Stimulated activated CD8-positive, alpha-beta memory T cell treated with anti-CD3 and anti-CD28 coated beads, Interleukin-2, amount 100 ng/mL, for 48 hours (primary cell): ENCODE measurements around the gene TTC34.
"Not testable (repeated sequence)": the region's sequence is repeated elsewhere in the genome, so short reads cannot be mapped to it uniquely, and the experiment has no call there.

ENCODE experiments used
- DNase-seq, 2 donors: peaks; one replicate each; pipeline ENCODE4 v3.0.0-alpha.2; 2020; ENCODE audit warnings: low read depth in 2 of 2

Gene TTC34

GRCh38 chr1:2628933-2629626, 172.4 kb downstream of the TTC34 start:
- DNase-seq: no peak

- DNase-seq: no peak
Observed at GRCh38 chr1:2628191-2628932, 173.1 kb downstream of the TTC34 start.

- no peak for DNase-seq
Observed at GRCh38 chr1:2627746-2628145, 173.7 kb downstream of the TTC34 start.

DNA sequence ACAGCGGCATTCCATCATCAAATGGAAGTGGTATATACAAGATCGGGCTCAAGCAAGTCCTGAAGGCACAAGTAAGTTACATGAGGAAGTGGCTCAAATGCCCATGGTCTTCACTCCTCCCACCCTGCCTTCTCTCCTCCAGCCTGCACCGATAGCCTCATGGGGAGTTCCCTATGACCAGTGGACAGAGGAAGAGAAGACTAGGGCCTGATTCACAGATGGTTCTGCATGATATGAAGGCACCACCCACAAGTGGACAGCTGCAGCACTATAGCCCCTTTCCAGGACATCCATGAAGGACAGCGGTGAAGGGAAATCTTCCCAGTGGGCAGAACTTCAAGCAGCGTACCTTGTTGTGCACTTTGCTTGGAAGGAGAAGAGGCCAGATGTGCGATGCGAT, 175.7 kb downstream of the TTC34 start:
- not testable (repeated sequence) for DNase-seq

- no peak for DNase-seq
Observed at GRCh38 chr1:2625311-2625710, 176.2 kb downstream of the TTC34 start.

- DNase-seq: no peak
Observed at GRCh38 chr1:2624735-2625300, 176.7 kb downstream of the TTC34 start.

DNA sequence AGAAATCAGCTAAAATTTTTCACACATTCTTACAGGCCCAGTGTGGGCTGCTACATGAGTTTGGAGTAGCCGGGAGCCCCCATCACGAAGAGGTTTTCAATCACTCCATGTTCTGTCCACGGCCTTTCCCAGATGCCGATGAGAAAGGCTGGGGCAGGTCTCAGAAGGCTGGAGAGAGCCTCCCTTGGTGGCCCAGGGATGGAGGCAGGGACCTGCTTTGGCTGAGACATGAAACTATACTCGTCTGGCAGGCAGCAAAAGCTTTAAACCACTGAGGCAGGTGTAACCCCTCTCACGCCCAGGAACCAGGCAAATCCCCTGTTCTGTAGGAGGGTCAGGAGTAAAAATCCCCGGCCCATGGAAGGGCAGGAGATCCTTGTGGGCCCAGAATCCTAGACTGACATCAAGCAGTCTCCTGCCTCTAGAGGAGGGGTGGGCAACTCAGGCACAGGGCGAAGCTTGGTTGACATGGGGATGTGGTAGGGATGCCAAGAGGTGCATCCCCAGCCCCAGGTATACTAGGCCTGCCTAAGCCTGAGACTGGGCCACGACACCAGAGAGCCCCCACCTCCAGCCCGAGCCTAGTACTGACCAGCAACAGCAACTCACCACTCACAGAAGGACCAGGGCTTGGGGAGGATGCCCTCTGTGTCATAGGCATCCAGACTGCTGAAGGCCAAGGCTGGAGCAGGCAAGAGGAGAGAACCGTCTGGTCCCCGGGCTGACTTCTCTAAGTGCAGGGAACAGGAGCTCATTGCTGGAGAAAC, 177.7 kb downstream of the TTC34 start:
- no peak for DNase-seq

GRCh38 chr1:2617971-2618470, 183.5 kb downstream of the TTC34 start:
- no peak for DNase-seq

DNA sequence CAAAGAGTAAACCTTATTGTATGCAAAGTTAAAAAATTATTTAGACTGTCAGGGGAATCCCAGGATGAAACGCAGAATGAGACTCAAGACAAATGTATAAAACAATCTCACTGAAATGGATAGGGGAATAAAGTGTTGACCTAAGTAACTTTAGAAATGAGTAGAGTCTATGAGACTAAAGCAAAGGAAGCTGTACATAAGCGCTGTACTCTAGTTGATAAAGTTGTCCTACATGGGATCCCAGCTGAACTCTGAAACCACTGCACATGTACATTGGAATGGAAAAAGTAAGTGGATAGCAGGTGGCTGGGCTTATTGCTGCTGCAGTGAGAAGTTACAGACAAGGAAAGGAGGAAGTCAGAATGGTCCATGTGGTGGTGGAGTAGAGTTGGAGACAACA, 187.3 kb downstream of the TTC34 start:
- DNase-seq: no peak

GRCh38 chr1:2612591-2613365, 188.7 kb downstream of the TTC34 start:
- no peak for DNase-seq

DNA sequence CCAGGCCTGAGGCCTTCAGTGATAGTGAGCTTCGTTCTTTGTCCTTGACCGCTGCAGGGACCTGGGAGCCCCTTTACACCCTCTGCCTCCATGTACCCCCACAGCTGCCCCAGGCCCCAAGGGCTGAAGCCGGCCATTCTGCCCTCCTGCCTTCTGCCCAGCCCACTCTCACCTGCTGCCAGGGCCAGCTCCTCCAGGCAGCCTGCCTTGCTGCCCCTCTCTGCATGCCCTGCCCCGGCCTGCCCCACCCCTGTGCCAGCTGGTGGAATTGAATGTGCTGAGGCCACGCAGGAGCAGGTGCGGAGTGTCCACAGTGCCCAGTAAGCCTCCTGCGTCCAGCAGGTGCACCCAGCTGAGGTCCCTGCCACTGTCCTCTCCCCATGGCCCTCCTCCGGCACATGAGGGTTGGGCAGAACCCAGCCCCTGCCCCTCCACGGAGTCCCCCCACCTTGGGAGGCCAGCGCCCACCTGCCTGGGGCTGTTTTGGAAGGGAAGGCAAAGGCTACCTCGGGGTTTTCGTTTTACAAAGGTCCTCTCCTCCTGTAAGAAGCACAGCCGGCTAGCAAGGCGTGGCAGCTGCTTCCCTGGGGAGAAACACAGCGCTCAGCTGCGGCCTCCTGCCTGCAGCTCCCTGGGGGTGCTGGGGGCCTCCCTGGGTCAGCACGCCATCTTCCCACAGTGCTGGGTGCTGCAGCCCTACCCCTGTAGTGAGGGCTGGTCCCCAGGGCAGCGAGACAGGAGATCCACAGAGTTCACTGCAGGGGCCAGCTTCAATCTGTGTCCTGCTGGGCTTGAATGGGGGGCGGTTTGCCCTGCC, 189.7 kb downstream of the TTC34 start:
- no peak for DNase-seq

GRCh38 chr1:2611031-2611501, 190.4 kb downstream of the TTC34 start:
- DNase-seq: peak; percentile 23 to 26

GRCh38 chr1:2610036-2610959, 191.2 kb downstream of the TTC34 start:
- DNase-seq: no peak

GRCh38 chr1:2609319-2610035, 192.0 kb downstream of the TTC34 start:
- no peak for DNase-seq

DNA sequence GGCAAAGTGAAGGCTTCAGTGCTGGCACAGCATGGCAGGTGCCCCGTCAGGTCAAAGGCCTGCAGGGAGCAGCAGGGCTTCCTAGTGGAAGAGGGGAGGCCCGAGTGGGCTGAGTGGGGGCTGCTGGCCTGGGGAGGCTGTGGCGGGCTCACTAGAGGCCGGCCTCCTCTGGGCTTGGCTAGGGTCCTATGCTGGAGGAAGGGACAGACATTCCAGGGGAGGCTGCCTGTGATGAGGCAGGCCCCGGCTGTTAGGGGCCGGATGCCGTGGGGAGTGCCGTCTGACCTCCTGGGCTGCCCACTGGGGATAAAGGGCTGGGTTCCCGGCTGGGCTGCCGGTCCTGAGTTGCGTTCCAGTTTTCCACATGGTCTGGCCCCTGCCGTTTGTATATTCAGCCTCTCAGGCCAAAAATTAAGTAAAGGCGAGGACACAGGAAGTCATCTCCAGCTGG, 193.8 kb downstream of the TTC34 start:
- no peak for DNase-seq

DNA sequence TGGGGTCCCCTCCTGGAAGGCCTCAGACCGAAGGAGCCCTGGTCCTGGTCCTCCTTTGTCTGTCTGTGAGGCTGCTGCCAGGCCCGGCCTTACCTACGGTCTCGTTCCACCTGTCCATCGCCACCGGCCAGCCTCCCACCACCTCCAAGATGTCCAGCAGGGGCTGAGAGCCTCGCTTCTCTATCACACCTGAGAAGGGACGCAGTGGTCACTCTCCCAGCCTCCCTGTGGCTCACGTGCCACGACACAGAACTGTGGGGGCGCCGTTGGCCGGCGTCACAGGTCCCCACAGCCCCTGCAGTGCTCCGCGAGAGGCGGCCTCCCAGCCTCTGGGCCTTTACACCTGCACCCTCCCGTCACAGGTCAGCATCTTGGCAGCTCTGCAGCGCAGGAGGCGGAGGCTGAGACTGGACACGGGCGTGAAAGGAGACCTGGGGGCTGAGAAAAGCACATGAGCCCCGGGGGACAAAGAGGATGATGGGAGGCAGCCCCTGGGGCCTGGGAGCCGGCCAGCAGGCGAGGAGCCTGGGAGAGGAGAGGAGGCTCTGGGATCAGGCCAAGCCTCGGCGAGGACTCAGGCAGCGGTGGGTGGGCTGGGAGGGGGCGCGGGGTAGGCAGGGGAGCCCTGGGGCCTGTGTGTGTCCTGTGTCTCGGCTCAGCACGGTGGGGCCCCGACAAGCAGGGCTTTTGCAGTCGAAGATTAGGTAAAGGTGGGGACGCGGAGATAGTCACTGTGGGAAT, 194.4 kb downstream of the TTC34 start:
- no peak for DNase-seq

DNA sequence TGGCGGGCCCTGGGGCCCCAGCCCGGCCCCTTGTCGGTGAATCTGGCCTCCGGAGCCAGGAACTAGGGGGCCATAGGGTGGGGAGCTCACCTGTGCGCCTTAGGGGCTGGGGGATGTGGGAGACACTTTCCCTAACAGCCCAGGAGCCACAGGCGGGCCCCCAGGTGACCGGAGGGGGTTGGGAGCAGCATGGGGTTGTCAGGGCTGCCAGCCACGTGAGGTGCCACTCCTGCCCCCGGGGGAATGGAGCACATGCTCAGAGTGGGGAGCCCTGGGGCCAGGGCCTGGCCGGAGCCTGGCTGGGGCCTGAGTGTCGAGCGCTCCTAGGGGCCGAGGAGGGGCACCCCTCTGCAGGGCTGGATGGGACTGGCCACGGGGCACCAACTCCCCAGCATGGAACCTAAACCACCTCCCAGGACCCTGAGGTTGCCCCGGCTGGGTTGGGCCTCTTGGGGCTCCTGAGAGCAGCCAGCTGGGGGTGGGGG, 195.1 kb downstream of the TTC34 start:
- DNase-seq: no peak
